HL-60/S4 (cell line): ENCODE data around the gene BICRAL.
"Not testable (repeated sequence)": the region's sequence is repeated elsewhere in the genome, so short reads cannot be mapped to it uniquely, and the experiment has no call there.

ENCODE experiments used
- in situ Hi-C: fragments of 300-500 bp; cut with MboI; formaldehyde crosslinking; loops from 2 replicates; pipeline ENCODE4 v1.14.3; 2022; ENCODE audit warnings: low sequenced_read_pairs

The BICRAL gene

GRCh38 chr6:42831237-42831636, 49.4 kb downstream of the BICRAL start:
- in situ Hi-C loops: no loop called here

GRCh38 chr6:42834056-42834455, 52.2 kb downstream of the BICRAL start:
- in situ Hi-C loops: no loop called here

- in situ Hi-C loops: no loop called here
These were observed 60.2 kb downstream of the BICRAL start for GRCh38 chr6:42841844-42842584.

GRCh38 chr6:42845327-42845694, 63.5 kb downstream of the BICRAL start:
- in situ Hi-C loops: no loop called here

GRCh38 chr6:42846505-42846904, 64.7 kb downstream of the BICRAL start:
- in situ Hi-C loops: no loop called here

GRCh38 chr6:42848700-42849099, 66.8 kb downstream of the BICRAL start:
- in situ Hi-C loops: no loop called here

GRCh38 chr6:42851599-42851998, 69.7 kb downstream of the BICRAL start:
- in situ Hi-C loops: no loop called here

- in situ Hi-C loops: no loop called here
These were observed 78.2 kb downstream of the BICRAL start for GRCh38 chr6:42860036-42860435.

- in situ Hi-C loops: no loop called here
These were observed 78.6 kb downstream of the BICRAL start for GRCh38 chr6:42860481-42860880.

GRCh38 chr6:42864602-42865001, 82.8 kb downstream of the BICRAL start:
- in situ Hi-C loops: no loop called here

- in situ Hi-C loops: loop anchor here (10.0 kb wide), 1 partner anchor 196 kb away; no protein-coding TSS in a partner anchor
These were observed 88.5 kb downstream of the BICRAL start for GRCh38 chr6:42870145-42870936.

GRCh38 chr6:42871711-42872110, 89.9 kb downstream of the BICRAL start:
- in situ Hi-C loops: loop anchor here (10.0 kb wide), 1 partner anchor 197 kb away; no protein-coding TSS in a partner anchor

GRCh38 chr6:42873313-42873712, 91.5 kb downstream of the BICRAL start:
- in situ Hi-C loops: loop anchor here (10.0 kb wide), 1 partner anchor 199 kb away; no protein-coding TSS in a partner anchor

GRCh38 chr6:42877695-42878094, 95.8 kb downstream of the BICRAL start:
- in situ Hi-C loops: loop anchor here (10.0 kb wide), 1 partner anchor 203 kb away; no protein-coding TSS in a partner anchor

- in situ Hi-C loops: loop anchor here (10.0 kb wide), 1 partner anchor 205 kb away; no protein-coding TSS in a partner anchor
These were observed 97.8 kb downstream of the BICRAL start, which contains the start of gene RPL7L1 for GRCh38 chr6:42879372-42880239. RPL7L1 (plus strand) TSS chr6:42879616; CDS start chr6:42879911, 295 bp downstream.

- in situ Hi-C loops: not testable (repeated sequence)
These were observed 98.5 kb downstream of the BICRAL start for GRCh38 chr6:42880240-42880817.

- in situ Hi-C loops: not testable (repeated sequence)
These were observed 99.0 kb downstream of the BICRAL start for GRCh38 chr6:42880871-42881270.

- in situ Hi-C loops: no loop called here
These were observed 103.8 kb downstream of the BICRAL start for GRCh38 chr6:42885702-42886101.

- in situ Hi-C loops: not testable (repeated sequence)
These were observed 106.3 kb downstream of the BICRAL start for GRCh38 chr6:42888201-42888600.

- in situ Hi-C loops: no loop called here
These were observed 108.0 kb downstream of the BICRAL start for GRCh38 chr6:42889815-42890214.
